Cardiac fibroblast (primary cell): Measurements from ENCODE around the gene TSPAN2.

Source experiments
- DNase-seq, 2 donors: peaks; one replicate each; pipeline versions ENCODE4 v3.0.0 to v3.0.0-alpha.2; 2010; ENCODE audit warnings: low read depth in 2 of 2
- H3K4me3 ChIP-seq, 2 donors: replicated peaks in 1 of 2; 1 replicate in 1 of 2; 2 replicates in 1 of 2; pipeline ENCODE4 v1.5.1; 2011; ENCODE audit warnings: low read depth in 2 of 2, low read length in 2 of 2, mild to moderate bottlenecking in 2 of 2, moderate library complexity in 1 of 2
- CTCF ChIP-seq: IDR thresholded peaks from one replicate; pipeline ENCODE4 v1.5.1; 2011; ENCODE audit warnings: low read depth, mild to moderate bottlenecking, low read length, inconsistent platforms

The TSPAN2 gene

GRCh38 chr1:115123116-115123515 is 33.8 kb upstream of the TSPAN2 start:
- TF ChIP-seq CTCF, result no peak
- H3K4me3 ChIP-seq, result no peak overlapping the region
- DNase-seq, result no peak

- no peak for DNase-seq
- H3K4me3 ChIP-seq, result no peak overlapping the region
- no peak for TF ChIP-seq CTCF
Measured at GRCh38 chr1:115121793-115122192, 32.5 kb upstream of the TSPAN2 start.

- DNase-seq, result no peak
- TF ChIP-seq CTCF, result no peak
Measured at GRCh38 chr1:115120296-115120695, 31.0 kb upstream of the TSPAN2 start.

GRCh38 chr1:115118611-115119010 is 29.3 kb upstream of the TSPAN2 start:
- no peak overlapping the region for H3K4me3 ChIP-seq
- TF ChIP-seq CTCF, result no peak
- DNase-seq, result peak in 1 of 2 donors; percentile 32

More at GRCh38 chr1:115120296-115120695, 31.0 kb upstream of the TSPAN2 start:
- no peak overlapping the region for H3K4me3 ChIP-seq

- no peak for DNase-seq
- no peak for TF ChIP-seq CTCF
- no peak overlapping the region for H3K4me3 ChIP-seq
Measured at GRCh38 chr1:115118086-115118485, 28.8 kb upstream of the TSPAN2 start.

- no peak overlapping the region for H3K4me3 ChIP-seq
- DNase-seq, result no peak
- TF ChIP-seq CTCF, result no peak
Measured at GRCh38 chr1:115117298-115117697, 28.0 kb upstream of the TSPAN2 start.

- TF ChIP-seq CTCF, result no peak
- no peak for DNase-seq
- H3K4me3 ChIP-seq, result no peak overlapping the region
Measured at GRCh38 chr1:115116512-115116911, 27.2 kb upstream of the TSPAN2 start.
